Liver (tissue), 9 donors: ENCODE measurements around the gene KCNN3. TPM values are rescaled to one million over a fixed set of nuclear protein-coding genes. Genes with fewer than 3 reads are reported as not detected.

ENCODE experiments used
- DNase-seq: peaks from one replicate; pipeline ENCODE4 v3.0.0-alpha.2; 2017; ENCODE audit warnings: low spot score
- H3K27ac ChIP-seq, 2 donors: one replicate each; pipeline ENCODE4 v1.7.0; 2013; ENCODE audit warnings: inconsistent platforms in 2 of 2, low read length in 2 of 2, control low read depth in 1 of 2, low read depth in 1 of 2, mild to moderate bottlenecking in 1 of 2
- H3K27me3 ChIP-seq, 4 donors: one replicate each; pipeline versions ENCODE4 v1.6.1 to v1.7.0; 2013; ENCODE audit warnings: low read length in 3 of 4, inconsistent platforms in 1 of 4, mild to moderate bottlenecking in 1 of 4, moderate library complexity in 1 of 4; ENCODE audit not compliant: control insufficient read depth in 4 of 4, insufficient read depth in 4 of 4
- H3K36me3 ChIP-seq, 4 donors: one replicate each; pipeline versions ENCODE4 v1.6.1 to v1.7.0; 2013; ENCODE audit warnings: low read length in 3 of 4, mild to moderate bottlenecking in 3 of 4, low read depth in 1 of 4, moderate library complexity in 1 of 4; ENCODE audit not compliant: control insufficient read depth in 4 of 4, insufficient read depth in 3 of 4
- H3K4me1 ChIP-seq, 4 donors: one replicate each; pipeline versions ENCODE4 v1.6.1 to v1.7.0; 2013; ENCODE audit warnings: low read length in 3 of 4, mild to moderate bottlenecking in 3 of 4, moderate library complexity in 1 of 4; ENCODE audit not compliant: control insufficient read depth in 4 of 4, insufficient read depth in 4 of 4
- H3K4me3 ChIP-seq, 3 donors: one replicate each; pipeline versions ENCODE4 v1.6.1 to v1.7.0; 2013; ENCODE audit warnings: low read length in 3 of 3, control low read depth in 1 of 3, low read depth in 1 of 3, mild to moderate bottlenecking in 1 of 3
- H3K9ac ChIP-seq, 2 donors: one replicate each; pipeline ENCODE4 v1.7.0; 2013; ENCODE audit warnings: low read length in 2 of 2, mild to moderate bottlenecking in 2 of 2, moderate library complexity in 2 of 2, control low read depth in 1 of 2, low read depth in 1 of 2
- H3K9me3 ChIP-seq, 4 donors: one replicate each; pipeline versions ENCODE4 v1.6.1 to v1.7.0; 2013; ENCODE audit warnings: low read length in 3 of 4; ENCODE audit not compliant: control insufficient read depth in 4 of 4
- EGR1 ChIP-seq, 2 donors: IDR thresholded peaks; 2 replicates each; pipeline ENCODE4 v1.6.1; 2016 to 2018; ENCODE audit warnings: antibody characterized with exemption in 2 of 2, low read depth in 2 of 2
- FOXA1 ChIP-seq: IDR thresholded peaks from 2 replicates; pipeline ENCODE4 v1.6.1; 2016; ENCODE audit warnings: antibody characterized with exemption
- FOXA2 ChIP-seq: IDR thresholded peaks from 2 replicates; pipeline ENCODE4 v1.6.1; 2016; ENCODE audit warnings: antibody characterized with exemption
- GABPA ChIP-seq, 2 donors: IDR thresholded peaks in 1 of 2; conservative IDR thresholded peaks in 1 of 2; 2 replicates each; pipeline ENCODE4 v1.6.1; 2016; ENCODE audit warnings: antibody characterized with exemption in 2 of 2, mild to moderate bottlenecking in 1 of 2, moderate library complexity in 1 of 2
- HNF4A ChIP-seq, 2 donors: conservative IDR thresholded peaks; 2 replicates each; pipeline ENCODE4 v1.6.1; 2016; ENCODE audit warnings: antibody characterized with exemption in 2 of 2, mild to moderate bottlenecking in 2 of 2
- HNF4G ChIP-seq: IDR thresholded peaks from 2 replicates; pipeline ENCODE4 v1.6.1; 2016; ENCODE audit warnings: antibody characterized with exemption
- JUND ChIP-seq, 2 donors: IDR thresholded peaks; 2 replicates each; pipeline ENCODE4 v1.6.1; 2016; ENCODE audit warnings: antibody characterized with exemption in 2 of 2
- NR2F2 ChIP-seq: IDR thresholded peaks from 2 replicates; pipeline ENCODE4 v1.6.1; 2016; ENCODE audit warnings: antibody characterized with exemption
- RXRA ChIP-seq, 2 donors: IDR thresholded peaks; 2 replicates each; pipeline ENCODE4 v1.6.1; 2017 to 2018; ENCODE audit warnings: antibody characterized with exemption in 2 of 2, mild to moderate bottlenecking in 1 of 2
- SP1 ChIP-seq: IDR thresholded peaks from 2 replicates; pipeline ENCODE4 v1.6.1; 2018; ENCODE audit warnings: antibody characterized with exemption, mild to moderate bottlenecking
- TAF1 ChIP-seq: conservative IDR thresholded peaks from 2 replicates; pipeline ENCODE4 v1.6.1; 2016; ENCODE audit warnings: antibody characterized with exemption, mild to moderate bottlenecking
- YY1 ChIP-seq: IDR thresholded peaks from 2 replicates; pipeline ENCODE4 v1.6.1; 2016; ENCODE audit warnings: antibody characterized with exemption, mild to moderate bottlenecking
- whole genome bisulfite sequencing: extraction: QIAGEN DNeasy Blood & Tissue Kit; methylation state at CpG from one replicate; pipeline ENCODE4 v1.1.7; 2013; 5-methylcytosine and 5-hydroxymethylcytosine counted together
- polyA plus RNA-seq, 2 donors: library from polyadenylated mRNA; stranded (reverse) in 1 of 2; unstranded in 1 of 2; fragments of 200-250 nt in 1 of 2; fragments of >200 nt in 1 of 2; fragmentation: Nextera tagmentation in 1 of 2; extraction: Ambion mirVana in 1 of 2; gene quantifications; one replicate each; pipeline versions ENCODE4 v1.2.1 to v1.2.3, GENCODE V29; 2013 to 2015
- total RNA-seq, 2 donors: library from RNA; depleted of rRNA; stranded (reverse); fragments of >200 nt; gene quantifications; one replicate each; pipeline ENCODE4 v1.2.3, GENCODE V29; 2014
- TF ChIP-seq, protein P1 (sequence below): IDR thresholded peaks from 2 replicates; pipeline ENCODE4 v1.6.1; 2016; ENCODE audit warnings: antibody characterized with exemption
- TF ChIP-seq, protein P2 (sequence below): IDR thresholded peaks from 2 replicates; pipeline ENCODE4 v1.6.1; 2016; ENCODE audit warnings: antibody characterized with exemption
- TF ChIP-seq, protein P3 (sequence below): IDR thresholded peaks from 2 replicates; pipeline ENCODE4 v1.6.1; 2016; ENCODE audit warnings: antibody characterized with exemption
- TF ChIP-seq, protein P4 (sequence below): IDR thresholded peaks from 2 replicates; pipeline ENCODE4 v1.6.1; 2016; ENCODE audit warnings: antibody characterized with exemption, mild to moderate bottlenecking
- TF ChIP-seq, protein P5 (sequence below): fragments of 150-350 bp; IDR thresholded peaks from 2 replicates; pipeline ENCODE4 v1.5.1; 2017; ENCODE audit warnings: improper control_type of control experiment, low read depth, low read length; ENCODE audit not compliant: missing input control
- donor health status: healthy.
- donor health status: healthy.
- donor health status: healthy.
- donor health status: healthy.
- donor health status: healthy.

KCNN3 gene
- total and polyA plus RNA-seq, 4 donors: 0.09 to 0.68 (median 0.15) TPM

DNA sequence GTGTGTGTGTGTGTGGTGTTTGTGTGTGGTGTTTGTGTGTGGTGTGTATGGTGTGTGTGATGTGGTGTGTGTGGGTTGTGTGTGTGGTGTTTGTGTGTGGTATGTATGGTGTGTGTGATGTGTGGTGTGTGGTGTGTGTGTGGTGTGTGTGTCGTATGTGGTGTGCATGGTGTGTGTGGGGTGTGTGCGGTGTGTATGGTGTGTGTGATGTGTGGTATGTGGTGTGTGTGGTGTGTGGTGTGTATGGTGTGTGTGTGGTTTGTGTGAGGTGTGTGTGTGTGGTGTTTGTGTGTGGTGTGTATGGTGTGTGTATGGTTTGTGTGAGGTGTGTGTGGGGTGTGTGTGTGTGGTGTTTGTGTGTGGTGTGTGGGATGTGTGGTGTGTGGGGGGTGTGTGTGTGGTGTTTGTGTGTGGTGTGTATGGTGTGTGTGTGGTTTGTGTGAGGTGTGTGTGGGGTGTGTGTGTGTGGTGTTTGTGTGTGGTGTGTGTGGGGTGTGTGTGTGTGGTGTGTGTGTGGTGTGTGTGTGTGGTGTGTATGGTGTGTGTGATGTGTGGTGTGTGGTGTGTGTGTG lies 155.9 kb downstream of the KCNN3 start:
- Histone ChIP-seq H3K27me3 (no peaks in the 10 kb centered on the region), H3K4me3 (no peak overlapping the region), H3K36me3 (no peaks in the 10 kb centered on the region), H3K9me3 (no peaks in the 10 kb centered on the region), H3K4me1 (no peaks in the 10 kb centered on the region), H3K9ac (no peak overlapping the region), H3K27ac (no peak overlapping the region)
- no peak for DNase-seq
- 80% methylated on average over 2 of the region's 2 CpGs for WGBS
- TF ChIP-seq HNF4A (conservative IDR thresholded peaks at IDR 0.05) (no peak), NR2F2 (no peak), SP1 (no peak), EGR1 (IDR thresholded peaks at IDR 0.05; ENCODE audit: low read depth in 2 of 2) (no peak), JUND (IDR thresholded peaks at IDR 0.05) (no peak), YY1 (no peak), GABPA (IDR thresholded peaks at IDR 0.05 in 1 of 2, conservative IDR thresholded peaks at IDR 0.05 in 1 of 2) (no peak), TAF1 (no peak), HNF4G (no peak), FOXA1 (no peak), FOXA2 (no peak)
- TF ChIP-seq, protein P1, sequence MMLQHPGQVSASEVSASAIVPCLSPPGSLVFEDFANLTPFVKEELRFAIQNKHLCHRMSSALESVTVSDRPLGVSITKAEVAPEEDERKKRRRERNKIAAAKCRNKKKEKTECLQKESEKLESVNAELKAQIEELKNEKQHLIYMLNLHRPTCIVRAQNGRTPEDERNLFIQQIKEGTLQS: no peak
- TF ChIP-seq, protein P2, sequence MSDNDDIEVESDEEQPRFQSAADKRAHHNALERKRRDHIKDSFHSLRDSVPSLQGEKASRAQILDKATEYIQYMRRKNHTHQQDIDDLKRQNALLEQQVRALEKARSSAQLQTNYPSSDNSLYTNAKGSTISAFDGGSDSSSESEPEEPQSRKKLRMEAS: no peak
- TF ChIP-seq, protein P3, sequence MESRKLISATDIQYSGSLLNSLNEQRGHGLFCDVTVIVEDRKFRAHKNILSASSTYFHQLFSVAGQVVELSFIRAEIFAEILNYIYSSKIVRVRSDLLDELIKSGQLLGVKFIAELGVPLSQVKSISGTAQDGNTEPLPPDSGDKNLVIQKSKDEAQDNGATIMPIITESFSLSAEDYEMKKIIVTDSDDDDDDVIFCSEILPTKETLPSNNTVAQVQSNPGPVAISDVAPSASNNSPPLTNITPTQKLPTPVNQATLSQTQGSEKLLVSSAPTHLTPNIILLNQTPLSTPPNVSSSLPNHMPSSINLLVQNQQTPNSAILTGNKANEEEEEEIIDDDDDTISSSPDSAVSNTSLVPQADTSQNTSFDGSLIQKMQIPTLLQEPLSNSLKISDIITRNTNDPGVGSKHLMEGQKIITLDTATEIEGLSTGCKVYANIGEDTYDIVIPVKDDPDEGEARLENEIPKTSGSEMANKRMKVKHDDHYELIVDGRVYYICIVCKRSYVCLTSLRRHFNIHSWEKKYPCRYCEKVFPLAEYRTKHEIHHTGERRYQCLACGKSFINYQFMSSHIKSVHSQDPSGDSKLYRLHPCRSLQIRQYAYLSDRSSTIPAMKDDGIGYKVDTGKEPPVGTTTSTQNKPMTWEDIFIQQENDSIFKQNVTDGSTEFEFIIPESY: no peak
- TF ChIP-seq, protein P4, sequence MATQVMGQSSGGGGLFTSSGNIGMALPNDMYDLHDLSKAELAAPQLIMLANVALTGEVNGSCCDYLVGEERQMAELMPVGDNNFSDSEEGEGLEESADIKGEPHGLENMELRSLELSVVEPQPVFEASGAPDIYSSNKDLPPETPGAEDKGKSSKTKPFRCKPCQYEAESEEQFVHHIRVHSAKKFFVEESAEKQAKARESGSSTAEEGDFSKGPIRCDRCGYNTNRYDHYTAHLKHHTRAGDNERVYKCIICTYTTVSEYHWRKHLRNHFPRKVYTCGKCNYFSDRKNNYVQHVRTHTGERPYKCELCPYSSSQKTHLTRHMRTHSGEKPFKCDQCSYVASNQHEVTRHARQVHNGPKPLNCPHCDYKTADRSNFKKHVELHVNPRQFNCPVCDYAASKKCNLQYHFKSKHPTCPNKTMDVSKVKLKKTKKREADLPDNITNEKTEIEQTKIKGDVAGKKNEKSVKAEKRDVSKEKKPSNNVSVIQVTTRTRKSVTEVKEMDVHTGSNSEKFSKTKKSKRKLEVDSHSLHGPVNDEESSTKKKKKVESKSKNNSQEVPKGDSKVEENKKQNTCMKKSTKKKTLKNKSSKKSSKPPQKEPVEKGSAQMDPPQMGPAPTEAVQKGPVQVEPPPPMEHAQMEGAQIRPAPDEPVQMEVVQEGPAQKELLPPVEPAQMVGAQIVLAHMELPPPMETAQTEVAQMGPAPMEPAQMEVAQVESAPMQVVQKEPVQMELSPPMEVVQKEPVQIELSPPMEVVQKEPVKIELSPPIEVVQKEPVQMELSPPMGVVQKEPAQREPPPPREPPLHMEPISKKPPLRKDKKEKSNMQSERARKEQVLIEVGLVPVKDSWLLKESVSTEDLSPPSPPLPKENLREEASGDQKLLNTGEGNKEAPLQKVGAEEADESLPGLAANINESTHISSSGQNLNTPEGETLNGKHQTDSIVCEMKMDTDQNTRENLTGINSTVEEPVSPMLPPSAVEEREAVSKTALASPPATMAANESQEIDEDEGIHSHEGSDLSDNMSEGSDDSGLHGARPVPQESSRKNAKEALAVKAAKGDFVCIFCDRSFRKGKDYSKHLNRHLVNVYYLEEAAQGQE: no peak
- TF ChIP-seq, protein P5, sequence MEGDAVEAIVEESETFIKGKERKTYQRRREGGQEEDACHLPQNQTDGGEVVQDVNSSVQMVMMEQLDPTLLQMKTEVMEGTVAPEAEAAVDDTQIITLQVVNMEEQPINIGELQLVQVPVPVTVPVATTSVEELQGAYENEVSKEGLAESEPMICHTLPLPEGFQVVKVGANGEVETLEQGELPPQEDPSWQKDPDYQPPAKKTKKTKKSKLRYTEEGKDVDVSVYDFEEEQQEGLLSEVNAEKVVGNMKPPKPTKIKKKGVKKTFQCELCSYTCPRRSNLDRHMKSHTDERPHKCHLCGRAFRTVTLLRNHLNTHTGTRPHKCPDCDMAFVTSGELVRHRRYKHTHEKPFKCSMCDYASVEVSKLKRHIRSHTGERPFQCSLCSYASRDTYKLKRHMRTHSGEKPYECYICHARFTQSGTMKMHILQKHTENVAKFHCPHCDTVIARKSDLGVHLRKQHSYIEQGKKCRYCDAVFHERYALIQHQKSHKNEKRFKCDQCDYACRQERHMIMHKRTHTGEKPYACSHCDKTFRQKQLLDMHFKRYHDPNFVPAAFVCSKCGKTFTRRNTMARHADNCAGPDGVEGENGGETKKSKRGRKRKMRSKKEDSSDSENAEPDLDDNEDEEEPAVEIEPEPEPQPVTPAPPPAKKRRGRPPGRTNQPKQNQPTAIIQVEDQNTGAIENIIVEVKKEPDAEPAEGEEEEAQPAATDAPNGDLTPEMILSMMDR: no peak

DNA sequence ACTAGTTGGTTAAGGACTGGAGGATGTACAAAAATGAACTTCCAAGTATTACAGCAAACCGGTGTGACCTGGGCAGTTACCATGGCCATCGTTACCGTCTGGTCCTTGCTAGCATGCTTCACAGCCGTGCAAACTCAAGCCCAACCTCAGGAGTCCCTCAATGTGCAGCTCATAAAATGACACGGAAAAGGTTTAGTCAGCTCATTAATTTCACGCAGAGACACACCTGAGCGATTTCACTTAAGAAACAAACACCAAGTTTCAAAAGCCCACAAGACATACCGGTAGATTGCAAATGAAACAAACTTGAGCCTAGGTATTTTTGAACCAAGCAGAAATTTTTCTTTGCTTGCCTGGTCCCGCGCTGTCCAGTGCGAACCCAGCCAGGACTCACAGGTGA lies 157.1 kb downstream of the KCNN3 start:
- no peak overlapping the region for H3K9ac ChIP-seq
- H3K36me3 ChIP-seq: no peaks in the 10 kb centered on the region
- DNase-seq: no peak
- H3K27me3 ChIP-seq: no peaks in the 10 kb centered on the region
- H3K4me1 ChIP-seq: no peaks in the 10 kb centered on the region
- no peak overlapping the region for H3K4me3 ChIP-seq
- H3K27ac ChIP-seq: no peak overlapping the region
- no peaks in the 10 kb centered on the region for H3K9me3 ChIP-seq
- WGBS: 91% methylated on average over 11 of the region's 11 CpGs
- no peak for TF ChIP-seq NR2F2
- no peak for TF ChIP-seq HNF4A (conservative IDR thresholded peaks at IDR 0.05)
- TF ChIP-seq EGR1 (IDR thresholded peaks at IDR 0.05; ENCODE audit: low read depth in 2 of 2): no peak
- no peak for TF ChIP-seq RXRA (IDR thresholded peaks at IDR 0.05)
- no peak for TF ChIP-seq FOXA1
- TF ChIP-seq, protein P4: no peak
- no peak for TF ChIP-seq YY1
- TF ChIP-seq, protein P3: no peak
- no peak for TF ChIP-seq HNF4G
- TF ChIP-seq SP1: no peak
- no peak for TF ChIP-seq TAF1
- TF ChIP-seq, protein P2: no peak
